Fibroblast of lung (primary cell): ENCODE results near the gene KCNA3. TPM values are rescaled to one million over a fixed set of nuclear protein-coding genes. Genes with fewer than 3 reads are reported as not detected.
A peak's percentile ranks its signal among the peaks of the same experiment; 100 is the strongest.

Source experiments
- DNase-seq, 2 donors: peaks; one replicate each; pipeline versions ENCODE4 v3.0.0 to v3.0.0-alpha.2; 2010; ENCODE audit warnings: low read depth in 2 of 2
- H2AFZ ChIP-seq: 2 replicates; pipeline ENCODE4 v1.5.1; 2012; ENCODE audit warnings: low read length, control low read depth, inconsistent platforms
- H3K27ac ChIP-seq: 2 replicates; pipeline ENCODE4 v1.5.1; 2011; ENCODE audit warnings: low read length, control low read depth; ENCODE audit not compliant: insufficient read depth
- H3K27me3 ChIP-seq: 2 replicates; pipeline ENCODE4 v1.5.1; 2011; ENCODE audit warnings: mild to moderate bottlenecking, low read length; ENCODE audit not compliant: control insufficient read depth, insufficient read depth
- H3K36me3 ChIP-seq: 2 replicates; pipeline ENCODE4 v1.5.1; 2011; ENCODE audit warnings: low read length; ENCODE audit not compliant: control insufficient read depth, insufficient read depth
- H3K4me1 ChIP-seq: 2 replicates; pipeline ENCODE4 v1.5.1; 2011; ENCODE audit warnings: low read length; ENCODE audit not compliant: control insufficient read depth, insufficient read depth; ENCODE audit errors: extremely low read depth
- H3K4me2 ChIP-seq: 2 replicates; pipeline ENCODE4 v1.5.1; 2011; ENCODE audit warnings: low read length, control low read depth; ENCODE audit not compliant: insufficient read depth; ENCODE audit errors: extremely low read depth
- H3K4me3 ChIP-seq, 4 experiments: fragments of 200-600 bp in 1 of 4; sonication (generic) in 1 of 4; replicated peaks in 1 of 4; 2 replicates each; pipeline ENCODE4 v1.5.1; 2011 to 2016; ENCODE audit warnings: low read length in 4 of 4, low read depth in 3 of 4, mild to moderate bottlenecking in 3 of 4, control low read depth in 2 of 4, inconsistent platforms in 1 of 4, mixed read lengths in 1 of 4; ENCODE audit not compliant: insufficient read depth in 1 of 4; ENCODE audit errors: control extremely low read depth in 1 of 4
- H3K79me2 ChIP-seq: 2 replicates; pipeline ENCODE4 v1.5.1; 2012; ENCODE audit warnings: mild to moderate bottlenecking, low read length, inconsistent platforms; ENCODE audit not compliant: control insufficient read depth, insufficient read depth
- H3K9ac ChIP-seq: 2 replicates; pipeline ENCODE4 v1.5.1; 2011; ENCODE audit warnings: mild to moderate bottlenecking, low read length, control low read depth; ENCODE audit not compliant: insufficient read depth
- H3K9me3 ChIP-seq: 2 replicates; pipeline ENCODE4 v1.5.1; 2012; ENCODE audit warnings: low read depth, low read length; ENCODE audit not compliant: control insufficient read depth, insufficient read depth
- H4K20me1 ChIP-seq: 2 replicates; pipeline ENCODE4 v1.5.1; 2011; ENCODE audit warnings: low read length; ENCODE audit not compliant: control insufficient read depth, insufficient read depth; ENCODE audit errors: extremely low read depth
- CTCF ChIP-seq, 2 donors: IDR thresholded peaks in 1 of 2; conservative IDR thresholded peaks in 1 of 2; 1 replicate in 1 of 2; 2 replicates in 1 of 2; pipeline ENCODE4 v1.5.1; 2011 to 2012; ENCODE audit warnings: low read length in 2 of 2, control low read depth in 1 of 2, inconsistent platforms in 1 of 2, low read depth in 1 of 2, mild to moderate bottlenecking in 1 of 2
- EZH2 ChIP-seq: IDR thresholded peaks from 2 replicates; pipeline ENCODE4 v1.5.1; 2012; ENCODE audit warnings: low read length, control low read depth, mild to moderate bottlenecking; ENCODE audit errors: missing control alignments
- polyA plus RNA-seq, 2 donors: library from polyadenylated mRNA; depleted of rRNA in 1 of 2; stranded (reverse) in 1 of 2; unstranded in 1 of 2; fragments of >200 nt; gene quantifications; 2 replicates each; pipeline ENCODE4 v1.2.1, GENCODE V29; 2011 to 2012; ENCODE audit warnings: missing spikeins in 1 of 2
- total RNA-seq: library from RNA; depleted of rRNA; stranded (reverse); fragments of >200 nt; gene quantifications from 2 replicates; pipeline ENCODE4 v1.2.1, GENCODE V29; 2014

The KCNA3 gene
- total and polyA plus RNA-seq, 2 donors (not counting 1 experiment from before 2014, with no cell fraction given): 2.7 to 5.6 TPM

DNA sequence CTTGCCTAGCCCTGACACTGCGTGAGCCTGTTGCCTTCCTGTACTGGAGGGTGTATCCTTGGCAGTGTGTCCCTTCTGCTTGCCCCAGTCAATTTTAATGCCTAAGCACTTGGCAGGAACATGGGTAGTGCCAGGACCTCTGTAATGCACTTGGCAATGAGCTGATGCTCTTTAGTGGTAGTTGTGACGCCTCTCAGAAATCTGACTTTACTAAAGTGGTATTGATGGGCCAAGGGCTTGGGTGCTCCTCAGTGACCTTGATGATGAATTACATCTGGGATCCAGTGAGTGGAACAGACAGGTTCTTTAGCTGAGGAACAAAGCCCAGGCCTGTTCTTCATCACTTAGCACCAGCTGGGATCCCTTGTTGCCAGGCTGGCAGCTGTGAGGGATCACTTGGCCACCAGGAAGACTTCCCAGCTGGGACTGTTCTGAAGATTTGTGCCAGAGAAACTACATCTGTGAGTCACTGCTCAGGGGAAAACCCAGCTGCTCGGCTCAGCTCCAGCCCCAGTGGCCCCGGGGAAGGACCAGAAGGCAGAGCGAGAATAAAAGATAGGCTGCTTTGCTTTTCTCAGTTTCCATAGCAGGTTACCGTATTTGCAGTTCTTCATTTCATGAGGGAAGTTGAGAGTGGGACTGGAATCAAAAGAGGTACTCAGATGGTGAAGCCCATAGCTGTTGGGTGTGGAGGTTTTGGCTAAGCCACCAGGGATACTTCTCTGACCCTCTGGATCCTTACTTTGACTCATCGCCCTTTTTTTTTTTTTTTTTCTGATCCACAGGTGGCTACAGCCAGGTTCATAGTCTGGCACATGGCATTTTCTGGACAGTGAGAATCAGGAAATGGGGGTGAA, 40.1 kb downstream of the KCNA3 start:
- H3K4me2 ChIP-seq: peak overlapping the region; percentile 8
- H4K20me1 ChIP-seq: no peaks in the 10 kb centered on the region
- peak; percentile 38 to 95 for DNase-seq
- peaks cover 6% of the 10 kb centered on the region for H3K4me1 ChIP-seq
- H3K9ac ChIP-seq: no peak overlapping the region
- no peak overlapping the region for H2AFZ ChIP-seq
- no peak for TF ChIP-seq CTCF (conservative IDR thresholded peaks at IDR 0.05 in 1 of 2, IDR thresholded peaks at IDR 0.05 in 1 of 2; ENCODE audit: low read depth in 1 of 2, low read length in 2 of 2)
- TF ChIP-seq EZH2: no peak
- no peaks in the 10 kb centered on the region for H3K36me3 ChIP-seq
- H3K9me3 ChIP-seq: no peaks in the 10 kb centered on the region
- H3K27me3 ChIP-seq: no peaks in the 10 kb centered on the region
- H3K4me3 ChIP-seq: no peak overlapping the region
- H3K27ac ChIP-seq: no peak overlapping the region
- H3K79me2 ChIP-seq: no peaks in the 10 kb centered on the region

- Histone ChIP-seq H3K9ac (no peak overlapping the region), H3K4me2 (no peak overlapping the region), H3K4me3 (no peak overlapping the region), H3K27ac (no peak overlapping the region), H3K4me1 (peaks cover 6% of the 10 kb centered on the region), H3K79me2 (no peaks in the 10 kb centered on the region), H2AFZ (no peak overlapping the region), H3K36me3 (no peaks in the 10 kb centered on the region), H3K27me3 (peaks cover 2% of the 10 kb centered on the region), H3K9me3 (no peaks in the 10 kb centered on the region), H4K20me1 (no peaks in the 10 kb centered on the region)
- no peak for TF ChIP-seq CTCF (conservative IDR thresholded peaks at IDR 0.05 in 1 of 2, IDR thresholded peaks at IDR 0.05 in 1 of 2; ENCODE audit: low read depth in 1 of 2, low read length in 2 of 2)
- TF ChIP-seq EZH2: no peak
- DNase-seq: no peak
Measured at GRCh38 chr1:110634086-110634454, 40.7 kb downstream of the KCNA3 start.

- no peaks in the 10 kb centered on the region for H3K36me3 ChIP-seq
- no peak overlapping the region for H3K27ac ChIP-seq
- H2AFZ ChIP-seq: no peak overlapping the region
- H3K4me2 ChIP-seq: no peak overlapping the region
- no peaks in the 10 kb centered on the region for H3K79me2 ChIP-seq
- peaks cover 6% of the 10 kb centered on the region for H3K4me1 ChIP-seq
- DNase-seq: no peak
- TF ChIP-seq EZH2: no peak
- TF ChIP-seq CTCF (conservative IDR thresholded peaks at IDR 0.05 in 1 of 2, IDR thresholded peaks at IDR 0.05 in 1 of 2; ENCODE audit: low read depth in 1 of 2, low read length in 2 of 2): no peak
- no peaks in the 10 kb centered on the region for H3K9me3 ChIP-seq
- no peaks in the 10 kb centered on the region for H4K20me1 ChIP-seq
- H3K9ac ChIP-seq: no peak overlapping the region
- H3K4me3 ChIP-seq: no peak overlapping the region
- H3K27me3 ChIP-seq: peaks cover 2% of the 10 kb centered on the region
Measured at GRCh38 chr1:110633646-110634030, 41.1 kb downstream of the KCNA3 start.
